Activated T-helper 1 cell treated with anti-CD3 and anti-CD28 coated beads, Interleukin-12 subunit alpha, Interleukin-12 subunit beta, Interleukin-2, Interleukin-4 antibody, amounts not matched to agents 30 ng/mL and 10 ng/mL and 1 ng/mL, durations not matched to agents 14 hours and 24 hours and 36 hours (primary cell): ENCODE measurements around the gene SMIM22. TPM values are rescaled to one million over a fixed set of nuclear protein-coding genes. Genes with fewer than 3 reads are reported as not detected.
A peak's percentile ranks its signal among the peaks of the same experiment; 100 is the strongest.

Experiments used
- DNase-seq: peaks from one replicate; pipeline ENCODE4 v3.0.0; 2021; ENCODE audit warnings: low spot score
- H3K27ac Mint-ChIP-seq: one replicate; pipeline ENCODE4 v1.8.0; 2021; ENCODE audit warnings: mild to moderate bottlenecking, mixed read lengths
- H3K27me3 Mint-ChIP-seq: one replicate; pipeline ENCODE4 v1.8.0; 2022; ENCODE audit warnings: mild to moderate bottlenecking, moderate library complexity, mixed read lengths; ENCODE audit not compliant: insufficient read depth
- H3K36me3 Mint-ChIP-seq: one replicate; pipeline ENCODE4 v1.8.0; 2021; ENCODE audit warnings: low read depth, mixed read lengths
- H3K4me1 Mint-ChIP-seq: one replicate; pipeline ENCODE4 v1.8.0; 2021; ENCODE audit warnings: low read depth, mixed read lengths
- H3K4me3 Mint-ChIP-seq: one replicate; pipeline ENCODE4 v1.8.0; 2021; ENCODE audit warnings: mild to moderate bottlenecking, moderate library complexity, mixed read lengths
- H3K9me3 Mint-ChIP-seq: one replicate; pipeline ENCODE4 v1.8.0; 2021; ENCODE audit warnings: mixed read lengths
- intact Hi-C: fragments of 100-400 bp; cut with micrococcal nuclease; formaldehyde crosslinking; loops from one replicate; pipeline ENCODE4 v1.15.1; 2024
- total RNA-seq: library from RNA; stranded (reverse); gene quantifications from 2 replicates; pipeline ENCODE4 v1.2.3, GENCODE V29; 2022

Gene SMIM22
- total RNA-seq, 1 donor from 2014 or later, result not detected

DNA sequence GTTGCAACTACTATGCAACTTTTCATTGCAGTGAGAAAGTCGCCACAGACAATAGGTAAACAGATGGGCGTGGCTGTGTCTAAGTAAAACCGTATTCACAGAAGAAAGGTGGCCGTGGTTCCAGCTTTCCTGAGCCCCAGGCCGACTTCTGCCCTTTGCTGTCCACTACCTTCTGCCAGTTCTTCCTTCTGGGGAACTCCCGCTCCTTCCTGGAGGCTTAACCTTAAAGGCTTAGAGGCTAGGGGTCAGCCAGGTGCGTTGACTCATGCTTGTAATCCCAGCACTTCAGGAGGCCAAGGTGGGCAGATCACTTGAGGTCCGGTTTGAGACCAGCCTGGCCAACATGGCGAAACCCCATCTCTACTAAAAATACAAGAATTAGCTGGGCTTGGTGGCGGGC is 4.9 kb upstream of the SMIM22 start:
- Mint-ChIP-seq H3K27ac (no peak overlapping the region), H3K4me3 (no peak overlapping the region), H3K9me3 (no peaks in the 10 kb centered on the region), H3K27me3 (peaks cover 2% of the 10 kb centered on the region), H3K36me3 (no peaks in the 10 kb centered on the region), H3K4me1 (peaks cover 6% of the 10 kb centered on the region)
- DNase-seq, result no peak
- intact Hi-C loops, result no loop called here

DNA sequence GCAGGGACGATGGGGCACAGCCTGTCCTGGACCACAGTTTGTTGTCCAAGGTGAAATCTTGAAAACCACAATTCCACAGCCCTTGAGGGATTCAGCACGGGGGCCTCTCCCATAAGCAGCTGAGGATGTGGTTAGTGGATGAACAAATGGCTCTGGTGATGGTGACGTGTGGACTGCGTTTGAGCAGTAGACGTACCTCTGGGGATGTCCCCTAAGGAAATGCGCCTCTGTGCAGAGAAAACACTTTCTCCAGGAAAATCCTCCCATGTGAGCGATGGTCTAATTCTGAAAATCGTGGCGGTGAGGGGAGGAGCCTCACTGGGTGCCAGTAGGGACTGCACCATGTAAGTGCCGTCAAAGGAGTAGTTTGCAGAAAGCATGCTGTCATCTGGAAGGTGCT is 4.3 kb upstream of the SMIM22 start:
- H3K36me3 Mint-ChIP-seq, result no peaks in the 10 kb centered on the region
- H3K9me3 Mint-ChIP-seq, result no peaks in the 10 kb centered on the region
- H3K27ac Mint-ChIP-seq, result no peak overlapping the region
- intact Hi-C loops, result no loop called here
- H3K27me3 Mint-ChIP-seq, result peaks cover 2% of the 10 kb centered on the region
- H3K4me1 Mint-ChIP-seq, result peaks cover 6% of the 10 kb centered on the region
- no peak for DNase-seq
- no peak overlapping the region for H3K4me3 Mint-ChIP-seq

DNA sequence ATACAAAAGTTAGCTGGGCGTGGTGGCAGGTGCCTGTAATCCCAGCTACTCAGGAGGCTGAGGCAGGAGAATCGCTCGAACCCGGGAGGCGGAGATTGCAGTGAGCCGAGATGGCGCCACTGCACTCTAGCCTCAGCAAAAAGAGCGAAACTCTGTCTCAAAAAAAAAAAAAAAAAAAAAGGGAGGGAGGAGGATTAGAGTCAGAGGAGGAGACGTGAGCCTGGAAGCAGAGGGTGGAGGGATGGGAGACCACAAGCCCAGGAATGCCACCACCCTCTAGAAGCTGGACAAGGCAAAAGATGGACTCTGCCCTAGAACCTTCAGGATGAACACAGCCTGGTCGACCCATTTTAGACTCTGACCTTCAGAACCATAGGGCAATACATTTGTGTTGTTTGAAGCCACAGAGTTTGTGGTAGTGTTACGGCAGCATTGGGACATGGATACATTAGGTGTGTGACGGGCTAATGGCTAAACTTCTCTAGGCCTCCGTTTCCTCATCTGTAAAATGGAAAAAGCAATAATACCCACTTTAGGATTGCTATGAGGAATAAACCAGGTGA is 2.1 kb upstream of the SMIM22 start:
- no peak overlapping the region for H3K27ac Mint-ChIP-seq
- DNase-seq, result no peak
- H3K9me3 Mint-ChIP-seq, result no peaks in the 10 kb centered on the region
- H3K27me3 Mint-ChIP-seq, result peaks cover 1% of the 10 kb centered on the region
- peaks cover 6% of the 10 kb centered on the region for H3K4me1 Mint-ChIP-seq
- intact Hi-C loops, result no loop called here
- H3K36me3 Mint-ChIP-seq, result no peaks in the 10 kb centered on the region
- H3K4me3 Mint-ChIP-seq, result no peak overlapping the region

DNA sequence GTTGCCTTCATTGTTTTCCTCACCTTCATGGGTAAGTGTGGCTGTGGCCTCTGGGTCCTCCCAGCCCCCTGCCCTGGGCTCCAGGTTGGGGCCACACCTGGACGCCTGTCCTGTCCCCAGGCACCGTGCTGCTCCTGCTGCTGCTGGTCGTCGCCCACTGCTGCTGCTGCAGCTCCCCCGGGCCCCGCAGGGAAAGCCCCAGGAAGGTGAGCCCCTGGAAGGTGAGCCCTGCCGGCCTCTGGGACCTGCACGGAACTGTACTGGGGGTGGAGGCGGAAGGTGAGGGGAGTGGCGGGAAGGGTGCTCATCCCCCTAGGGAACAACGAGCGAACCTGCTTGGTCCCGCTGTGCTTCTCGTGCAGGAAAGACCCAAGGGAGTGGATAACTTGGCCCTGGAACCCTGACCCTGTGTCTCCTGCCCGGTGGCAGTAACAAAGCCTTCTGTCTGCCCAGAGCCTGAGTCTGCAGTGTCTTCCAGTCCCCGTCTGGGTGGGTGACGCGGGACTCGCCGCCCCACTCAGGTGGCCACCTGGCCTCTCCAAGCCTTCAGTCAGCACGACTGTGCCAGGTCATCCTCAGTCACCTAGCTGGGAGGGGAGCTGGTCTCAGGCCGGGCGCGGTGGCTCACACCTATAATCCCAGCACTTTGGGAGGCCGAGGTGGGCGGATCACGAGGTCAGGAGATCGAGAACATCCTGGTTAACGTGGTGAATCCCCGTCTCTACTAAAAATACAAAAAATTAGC is 831 bp downstream of the SMIM22 start:
- H3K27me3 Mint-ChIP-seq, result no peaks in the 10 kb centered on the region
- no peak overlapping the region for H3K27ac Mint-ChIP-seq
- peaks cover 4% of the 10 kb centered on the region for H3K4me1 Mint-ChIP-seq
- H3K4me3 Mint-ChIP-seq, result no peak overlapping the region
- no peak for DNase-seq
- no peaks in the 10 kb centered on the region for H3K36me3 Mint-ChIP-seq
- H3K9me3 Mint-ChIP-seq, result no peaks in the 10 kb centered on the region
- intact Hi-C loops, result no loop called here

DNA sequence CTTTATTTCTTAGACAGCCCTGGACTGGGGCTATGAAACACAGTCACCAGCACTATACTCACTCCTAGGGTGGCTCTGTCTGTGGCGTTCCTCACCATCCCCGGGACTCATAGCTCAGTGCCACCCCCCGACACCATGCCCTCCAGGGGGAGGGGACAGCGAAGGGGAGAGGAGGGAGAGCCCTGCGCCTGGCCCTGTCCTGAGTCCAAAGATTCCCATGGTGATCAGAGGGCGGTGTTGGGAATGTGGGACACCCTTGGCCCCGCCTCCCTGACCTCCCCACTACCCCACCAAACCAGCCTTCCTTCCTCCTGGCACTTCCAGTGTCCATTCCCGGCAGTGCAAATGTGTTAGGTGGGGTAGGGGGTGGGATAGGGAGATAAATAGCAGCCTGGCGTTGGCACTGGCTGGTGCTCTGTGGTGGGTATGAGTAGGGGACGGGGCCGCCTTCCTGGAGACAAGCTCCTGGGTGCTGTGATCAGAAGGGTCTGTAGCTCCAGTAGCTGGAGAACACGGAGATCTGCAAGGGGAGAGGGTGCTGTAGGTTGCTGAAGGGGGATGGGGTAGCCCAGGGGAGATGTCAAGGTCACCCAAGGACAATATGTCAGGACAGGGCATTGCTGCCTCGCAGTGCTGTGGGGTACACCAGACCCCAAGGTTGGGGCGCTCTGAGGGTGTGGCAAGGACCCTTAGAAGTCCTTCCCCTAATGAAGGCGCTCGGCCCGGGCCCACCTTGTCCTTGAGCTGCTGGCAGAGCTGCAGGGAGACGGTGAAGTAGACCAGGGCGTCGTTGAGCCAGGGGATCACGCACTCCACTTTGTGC is 2.0 kb downstream of the SMIM22 start:
- Mint-ChIP-seq H3K9me3 (no peaks in the 10 kb centered on the region), H3K27me3 (no peaks in the 10 kb centered on the region), H3K4me3 (no peak overlapping the region), H3K27ac (no peak overlapping the region), H3K4me1 (no peaks in the 10 kb centered on the region), H3K36me3 (no peaks in the 10 kb centered on the region)
- intact Hi-C loops, result no loop called here
- DNase-seq, result no peak

DNA sequence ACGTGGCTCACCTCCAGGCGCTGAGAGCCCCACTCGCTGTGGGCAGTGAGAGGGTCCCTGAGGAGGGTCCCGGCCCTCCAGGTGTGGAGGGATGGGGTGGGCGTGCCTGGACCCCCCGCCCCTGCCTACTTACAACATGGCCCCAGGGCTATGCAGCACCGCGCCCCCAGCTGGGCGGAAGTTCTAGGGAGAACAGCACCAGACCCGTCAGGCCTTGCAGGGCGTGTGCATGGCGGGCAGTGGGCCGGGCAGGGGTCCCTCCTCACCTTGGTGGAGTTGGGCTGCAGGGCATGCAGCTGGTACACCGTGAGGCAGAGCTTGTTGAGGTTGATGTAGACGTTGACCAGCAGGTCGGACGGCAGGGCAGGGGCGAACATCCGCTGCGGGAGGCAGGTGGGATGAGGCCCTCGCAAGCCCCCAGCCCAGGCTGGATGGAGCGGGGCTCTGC is 2.7 kb downstream of the SMIM22 start:
- H3K27ac Mint-ChIP-seq, result no peak overlapping the region
- H3K4me1 Mint-ChIP-seq, result no peaks in the 10 kb centered on the region
- H3K9me3 Mint-ChIP-seq, result no peaks in the 10 kb centered on the region
- H3K4me3 Mint-ChIP-seq, result no peak overlapping the region
- H3K36me3 Mint-ChIP-seq, result no peaks in the 10 kb centered on the region
- H3K27me3 Mint-ChIP-seq, result no peaks in the 10 kb centered on the region
- no peak for DNase-seq
- intact Hi-C loops, result no loop called here

DNA sequence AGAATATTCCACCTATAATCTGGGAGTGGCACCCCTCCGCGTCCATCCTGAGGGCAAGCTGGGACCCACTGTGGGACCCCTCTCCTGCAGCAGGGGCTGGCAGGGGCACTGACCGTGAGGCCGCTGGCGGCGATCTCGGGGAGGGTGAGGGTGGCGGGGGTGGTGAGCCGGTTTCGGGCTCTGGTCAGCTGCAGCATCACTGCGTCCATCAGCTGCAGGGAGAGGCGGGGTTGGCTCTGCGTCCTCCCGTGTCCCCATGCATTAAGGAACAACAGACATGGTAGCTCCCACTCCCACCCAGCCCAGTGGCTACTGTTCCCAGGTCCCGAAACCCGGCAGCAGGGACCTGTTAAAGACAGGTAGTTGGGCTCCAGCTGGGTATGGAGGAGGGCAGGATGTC is 3.3 kb downstream of the SMIM22 start:
- Mint-ChIP-seq H3K36me3 (no peaks in the 10 kb centered on the region), H3K27me3 (no peaks in the 10 kb centered on the region), H3K27ac (no peak overlapping the region), H3K4me3 (no peak overlapping the region), H3K4me1 (peaks cover 6% of the 10 kb centered on the region), H3K9me3 (no peaks in the 10 kb centered on the region)
- intact Hi-C loops, result no loop called here
- no peak for DNase-seq

DNA sequence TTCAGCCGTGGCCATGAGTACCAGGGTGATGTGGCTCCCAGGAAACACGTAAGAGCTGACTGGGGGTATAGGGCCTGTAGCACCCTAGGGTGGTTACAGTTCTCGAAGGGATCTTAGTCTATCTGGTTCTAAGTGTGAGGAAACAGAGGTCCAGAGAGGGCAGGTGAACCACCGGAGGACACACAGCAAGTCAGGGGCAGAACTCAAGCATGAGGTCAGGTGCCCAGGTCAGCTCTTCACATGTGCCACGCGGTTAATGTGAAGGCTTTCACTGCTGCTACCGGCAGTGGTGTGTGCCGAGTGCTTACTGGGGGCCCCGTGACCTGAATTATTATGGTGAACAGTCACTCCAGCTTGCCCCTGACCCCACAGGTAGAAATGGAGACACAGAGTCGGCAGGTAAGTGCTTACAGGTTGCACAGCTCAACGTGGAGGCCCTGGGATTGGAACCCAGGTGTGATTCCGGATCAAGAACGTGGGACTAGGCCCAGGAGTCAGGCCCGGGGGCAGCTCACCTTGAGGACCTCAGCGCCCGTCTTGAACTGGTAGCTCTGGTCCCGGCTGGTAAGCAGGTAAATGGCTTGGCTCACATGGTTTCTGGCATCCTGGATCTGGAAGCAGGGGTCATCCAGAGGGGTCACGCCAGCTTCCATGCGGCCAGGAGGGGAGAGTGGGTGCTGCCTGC is 4.1 kb downstream of the SMIM22 start:
- Mint-ChIP-seq H3K36me3 (peaks cover under 1% of the 10 kb centered on the region), H3K27me3 (no peaks in the 10 kb centered on the region), H3K4me1 (peaks cover 9% of the 10 kb centered on the region), H3K27ac (peak overlapping the region; percentile 34), H3K4me3 (no peak overlapping the region), H3K9me3 (no peaks in the 10 kb centered on the region)
- intact Hi-C loops, result no loop called here
- DNase-seq, result no peak

DNA sequence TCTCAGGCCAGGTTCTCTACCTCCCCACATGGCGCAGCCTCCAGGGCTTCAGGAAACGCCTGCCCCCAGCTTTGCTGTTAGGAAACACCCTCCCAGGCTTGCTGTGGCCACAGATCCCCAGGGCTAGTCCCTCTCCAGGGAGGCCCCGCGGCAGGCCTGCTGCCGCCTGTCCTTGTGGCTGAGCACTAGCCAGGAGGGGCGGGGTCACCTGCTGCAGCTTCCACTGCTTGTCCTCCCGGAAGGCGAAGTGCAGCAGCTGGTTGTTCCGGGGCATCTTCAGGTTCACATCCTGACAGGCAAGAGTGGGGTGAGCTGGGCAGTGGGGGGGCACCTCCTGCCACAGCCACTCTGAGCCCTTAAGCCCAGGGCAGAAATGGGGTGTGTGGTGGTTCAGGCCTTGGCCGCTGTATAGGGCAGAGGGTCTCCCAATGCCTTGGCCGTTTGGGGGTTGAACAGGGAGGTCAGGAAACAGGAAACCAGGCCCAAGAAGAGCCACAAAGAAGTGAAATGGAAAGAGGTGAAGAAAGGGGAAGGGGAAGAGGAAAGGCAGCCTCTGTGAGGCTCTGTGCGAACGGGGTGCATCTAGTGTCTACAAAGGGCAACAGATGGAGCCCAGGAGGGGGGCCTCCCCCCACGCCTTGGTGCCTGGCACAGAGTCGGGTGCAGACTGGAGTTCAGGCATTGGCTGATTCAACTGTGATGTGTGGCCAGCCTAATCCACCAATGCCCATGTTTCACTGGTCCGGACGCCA is 5.3 kb downstream of the SMIM22 start:
- H3K9me3 Mint-ChIP-seq, result no peaks in the 10 kb centered on the region
- H3K4me1 Mint-ChIP-seq, result peaks cover 9% of the 10 kb centered on the region
- H3K27me3 Mint-ChIP-seq, result no peaks in the 10 kb centered on the region
- no peak for DNase-seq
- intact Hi-C loops, result no loop called here
- peak overlapping the region; percentile 68 for H3K4me3 Mint-ChIP-seq
- H3K36me3 Mint-ChIP-seq, result peaks cover 9% of the 10 kb centered on the region
- peak overlapping the region; percentile 67 for H3K27ac Mint-ChIP-seq

DNA sequence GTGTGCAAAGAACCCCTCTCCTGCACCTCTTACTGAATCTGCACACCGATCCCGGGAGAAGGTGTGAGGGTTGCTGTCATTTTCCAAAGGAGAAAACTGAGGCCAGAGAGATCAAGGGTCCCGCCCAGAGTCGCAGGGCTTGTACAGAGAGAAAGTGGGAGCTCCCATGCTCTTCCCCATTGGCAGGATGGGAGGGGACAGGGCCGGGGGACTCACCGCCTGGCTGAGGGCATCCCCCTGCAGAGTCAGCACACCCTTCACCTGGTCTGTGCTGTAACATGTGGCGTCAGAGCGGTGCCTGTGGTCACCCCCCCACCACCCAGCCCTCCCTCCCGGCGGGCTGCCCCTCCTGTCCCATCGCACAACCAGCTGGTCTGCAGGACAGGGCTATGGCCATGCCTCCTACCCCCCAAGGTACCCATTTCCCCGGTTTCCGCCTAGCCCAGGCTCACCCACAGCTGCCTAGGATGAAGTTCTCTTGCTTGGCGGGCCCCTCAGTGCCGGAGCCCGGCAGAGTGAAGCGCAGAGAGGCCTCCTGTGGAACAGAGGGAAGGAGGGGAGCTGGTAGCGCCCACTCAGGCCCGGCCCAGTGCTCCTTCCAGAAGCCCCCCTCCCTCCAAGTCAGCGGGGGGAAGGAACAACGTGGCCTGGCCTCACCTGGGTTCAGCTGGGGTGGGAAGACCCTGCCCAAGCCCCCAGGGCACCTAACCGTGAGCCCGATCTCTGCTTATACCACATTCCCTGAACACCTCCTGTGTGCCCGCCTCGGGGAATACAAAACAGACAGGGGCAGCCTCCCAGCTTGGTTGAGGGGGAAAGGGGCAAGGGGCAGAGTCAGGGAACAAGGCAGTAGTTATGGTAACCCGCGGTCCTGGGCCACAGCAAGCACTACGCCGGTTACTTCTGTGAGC is 6.1 kb downstream of the SMIM22 start:
- intact Hi-C loops, result no loop called here
- no peak overlapping the region for H3K27ac Mint-ChIP-seq

DNA sequence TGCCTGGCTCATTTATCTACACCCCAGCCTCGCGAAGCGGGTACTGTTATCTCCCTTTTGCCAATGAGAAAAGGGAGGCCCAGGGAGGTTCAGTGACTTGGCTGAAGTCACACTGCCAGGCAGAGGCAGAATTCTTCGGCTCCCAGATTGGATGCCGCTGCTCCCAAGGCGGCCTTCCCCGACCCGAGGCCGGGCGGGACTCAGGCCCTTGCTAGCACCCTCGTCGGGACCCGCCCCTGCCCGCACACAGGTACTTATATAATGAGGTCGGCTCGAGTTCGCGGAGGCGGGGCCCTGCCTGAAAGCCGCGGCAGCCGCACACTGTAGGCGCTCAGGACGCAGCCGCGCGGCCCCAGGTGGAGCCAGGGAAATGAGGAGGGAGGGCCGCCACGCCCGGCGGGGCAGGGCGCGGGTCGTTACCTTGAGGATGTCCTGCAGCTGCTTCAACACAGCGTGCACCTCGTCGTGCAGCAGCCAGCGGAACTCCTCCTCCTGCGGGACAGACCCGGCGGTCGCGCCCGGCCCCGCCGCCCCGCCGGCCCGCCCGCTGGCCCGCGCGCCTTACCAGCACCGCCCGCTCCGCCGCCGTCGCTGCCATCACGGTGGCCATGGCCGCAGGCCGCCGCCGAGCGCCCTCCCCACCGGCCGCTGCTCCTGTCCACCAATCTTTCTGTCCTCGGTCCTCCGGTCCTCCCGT is 6.9 kb downstream of the SMIM22 start, which contains the start of gene ROGDI:
ROGDI (minus strand) TSS at position 672 of the 697 bp plus-strand sequence; CDS start at position 610, 62 bp downstream.
- DNase-seq, result peak; percentile 82
- Mint-ChIP-seq H3K4me1 (peaks cover 9% of the 10 kb centered on the region), H3K36me3 (peaks cover 11% of the 10 kb centered on the region), H3K9me3 (no peaks in the 10 kb centered on the region), H3K27ac (peak within 1 kb of the TSS; percentile 63), H3K27me3 (no peaks in the 10 kb centered on the region), H3K4me3 (peak within 1 kb of the TSS; percentile 84)
- intact Hi-C loops, result loop anchor here (1.0 to 2.0 kb wide), 9 partner anchors 34 to 297 kb away; partner anchors contain the start of genes ALG1, ANKS3, DNAAF8 and GLYR1

More for the DNA sequence above, 6.1 kb downstream of the SMIM22 start:
- no peak for DNase-seq
- Mint-ChIP-seq H3K36me3 (peaks cover 10% of the 10 kb centered on the region), H3K27me3 (no peaks in the 10 kb centered on the region), H3K9me3 (no peaks in the 10 kb centered on the region), H3K4me1 (peaks cover 9% of the 10 kb centered on the region), H3K4me3 (peak overlapping the region; percentile 84)
